GM10266 (cell line): ENCODE measurements around the gene ACOX3.

Experiments used
- DNase-seq: peaks from one replicate; pipeline ENCODE4 v3.0.0; 2012; ENCODE audit errors: extremely low spot score
- TF ChIP-seq, protein P1 (sequence below): IDR thresholded peaks from 2 replicates; pipeline ENCODE4 v1.5.1; 2012; ENCODE audit warnings: mild to moderate bottlenecking, low read depth; ENCODE audit not compliant: control insufficient read depth, insufficient read depth; ENCODE audit errors: missing control alignments

Gene ACOX3

DNA sequence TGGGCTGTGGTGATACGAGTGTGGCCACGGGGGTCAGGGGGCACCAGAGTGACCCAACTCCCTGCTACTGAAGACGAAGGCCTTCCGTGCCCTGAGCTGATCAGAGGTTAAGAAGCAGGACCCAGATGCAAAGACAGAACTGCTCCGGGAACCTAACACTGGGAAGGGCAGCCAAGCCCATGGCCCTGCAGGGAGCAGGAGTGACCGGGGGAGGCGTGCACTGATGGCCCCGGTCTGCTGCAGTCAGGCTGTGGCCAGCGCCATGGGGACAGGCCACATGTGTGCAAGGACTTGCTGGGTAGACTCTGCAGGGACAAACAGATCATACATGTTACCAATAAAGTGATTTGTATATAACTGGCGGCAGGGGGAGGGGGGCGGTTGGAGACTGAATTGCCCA lies 74.6 kb downstream of the ACOX3 start:
- DNase-seq: no peak
- TF ChIP-seq, protein P1, sequence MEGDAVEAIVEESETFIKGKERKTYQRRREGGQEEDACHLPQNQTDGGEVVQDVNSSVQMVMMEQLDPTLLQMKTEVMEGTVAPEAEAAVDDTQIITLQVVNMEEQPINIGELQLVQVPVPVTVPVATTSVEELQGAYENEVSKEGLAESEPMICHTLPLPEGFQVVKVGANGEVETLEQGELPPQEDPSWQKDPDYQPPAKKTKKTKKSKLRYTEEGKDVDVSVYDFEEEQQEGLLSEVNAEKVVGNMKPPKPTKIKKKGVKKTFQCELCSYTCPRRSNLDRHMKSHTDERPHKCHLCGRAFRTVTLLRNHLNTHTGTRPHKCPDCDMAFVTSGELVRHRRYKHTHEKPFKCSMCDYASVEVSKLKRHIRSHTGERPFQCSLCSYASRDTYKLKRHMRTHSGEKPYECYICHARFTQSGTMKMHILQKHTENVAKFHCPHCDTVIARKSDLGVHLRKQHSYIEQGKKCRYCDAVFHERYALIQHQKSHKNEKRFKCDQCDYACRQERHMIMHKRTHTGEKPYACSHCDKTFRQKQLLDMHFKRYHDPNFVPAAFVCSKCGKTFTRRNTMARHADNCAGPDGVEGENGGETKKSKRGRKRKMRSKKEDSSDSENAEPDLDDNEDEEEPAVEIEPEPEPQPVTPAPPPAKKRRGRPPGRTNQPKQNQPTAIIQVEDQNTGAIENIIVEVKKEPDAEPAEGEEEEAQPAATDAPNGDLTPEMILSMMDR: no peak

DNA sequence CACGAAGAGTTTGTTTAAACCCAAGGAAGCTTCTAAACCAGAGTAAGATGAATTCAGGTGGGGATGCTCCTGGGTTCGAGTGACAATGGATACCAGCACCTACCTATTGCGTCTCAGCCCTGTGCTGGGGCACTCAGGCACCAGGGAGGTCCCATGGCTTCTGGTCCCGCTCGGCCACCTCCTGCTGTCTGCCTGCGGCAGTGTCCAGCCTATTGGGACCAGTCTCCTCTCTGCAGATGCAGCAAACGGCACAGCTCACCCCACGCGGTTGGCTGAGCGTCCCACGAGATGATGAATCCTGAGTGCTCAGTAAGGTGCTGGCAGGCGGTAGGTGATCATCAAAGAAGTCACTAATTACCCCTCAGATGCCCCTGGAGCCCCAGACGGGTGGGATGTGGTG lies 75.2 kb downstream of the ACOX3 start:
- TF ChIP-seq, protein P1: no peak
- DNase-seq: no peak

DNA sequence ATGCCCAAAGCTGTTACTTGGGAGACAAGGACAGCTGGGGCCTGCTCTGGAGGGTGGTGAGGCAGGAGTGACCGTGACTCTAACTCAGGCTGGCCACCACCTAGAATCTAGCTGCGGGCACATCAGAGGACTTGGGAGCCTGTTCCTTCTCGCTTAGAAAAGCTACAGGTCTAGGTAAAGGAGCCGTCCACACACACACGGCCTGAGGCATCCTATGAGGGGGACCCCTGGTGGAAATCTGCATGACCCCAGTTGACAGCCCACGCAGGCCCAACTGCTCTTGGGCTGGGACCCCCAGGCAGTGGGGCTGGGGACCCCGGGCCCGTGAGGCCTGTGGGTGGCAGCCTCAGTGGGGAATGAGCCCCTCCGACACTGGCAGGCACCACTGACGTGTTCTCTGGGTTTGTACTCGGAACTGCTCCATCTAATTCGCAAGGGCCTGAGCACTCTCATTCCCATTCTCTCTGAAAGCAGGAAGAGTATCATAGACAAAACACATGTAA lies 75.6 kb downstream of the ACOX3 start:
- TF ChIP-seq, protein P1: no peak
- no peak for DNase-seq

DNA sequence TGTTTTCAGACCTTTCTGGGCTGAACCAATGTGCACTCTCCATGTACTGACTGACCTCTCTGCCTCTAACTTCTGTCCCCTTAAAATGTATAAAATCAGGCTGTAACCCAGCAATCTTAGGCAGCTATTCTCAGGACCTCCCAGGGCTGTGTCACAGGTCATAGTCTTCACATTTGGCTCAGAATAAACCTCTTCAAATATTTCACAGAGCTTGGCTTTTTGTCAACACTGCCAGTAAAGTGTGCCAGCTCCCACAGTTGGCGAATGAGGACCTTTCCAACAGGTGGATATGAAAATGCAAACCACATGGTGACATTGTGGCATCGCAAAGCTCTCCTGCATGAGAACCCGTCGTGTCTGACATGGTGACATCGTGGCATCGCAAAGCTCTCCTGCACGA lies 76.4 kb downstream of the ACOX3 start:
- TF ChIP-seq, protein P1: no peak
- no peak for DNase-seq

DNA sequence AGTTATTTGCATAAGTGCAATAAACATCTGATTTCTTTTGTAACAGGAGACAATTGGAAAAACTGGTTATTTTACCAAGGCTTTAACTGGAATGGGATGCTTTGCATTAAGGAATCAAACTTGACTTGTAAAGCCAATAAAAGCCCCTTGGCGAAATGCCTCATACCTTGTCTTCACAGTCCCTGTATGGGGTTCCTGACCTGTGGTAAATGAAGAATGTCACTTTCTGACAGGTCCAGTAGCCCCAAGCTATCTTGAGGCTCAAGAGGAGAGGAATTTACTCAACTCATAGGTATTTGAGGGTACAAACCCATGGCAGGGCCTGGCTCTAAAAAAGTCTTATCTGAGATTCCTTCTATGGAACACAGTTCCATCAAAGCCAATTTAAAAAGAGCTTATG lies 78.0 kb downstream of the ACOX3 start:
- no peak for DNase-seq
- TF ChIP-seq, protein P1: no peak

DNA sequence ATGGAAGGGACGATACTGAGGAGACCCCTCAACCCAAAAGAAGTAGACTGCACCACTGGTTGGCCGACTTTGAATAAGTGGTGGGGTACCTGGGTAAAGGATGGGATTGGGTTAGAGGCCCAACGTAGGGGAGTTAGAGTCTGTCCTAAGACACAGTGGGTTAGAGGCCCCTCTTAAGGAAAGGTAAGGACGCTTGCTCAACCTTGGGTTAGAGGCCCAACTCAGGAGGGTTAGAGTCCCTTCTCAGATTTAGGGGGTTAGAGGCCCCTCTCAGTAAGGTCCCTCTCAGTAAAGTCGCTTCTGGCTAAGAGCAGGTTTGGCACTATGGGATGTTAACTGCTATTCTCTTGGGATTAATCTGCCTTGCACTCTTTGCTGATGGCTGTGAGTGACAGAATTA lies 81.3 kb downstream of the ACOX3 start:
- no peak for DNase-seq
- TF ChIP-seq, protein P1: no peak

DNA sequence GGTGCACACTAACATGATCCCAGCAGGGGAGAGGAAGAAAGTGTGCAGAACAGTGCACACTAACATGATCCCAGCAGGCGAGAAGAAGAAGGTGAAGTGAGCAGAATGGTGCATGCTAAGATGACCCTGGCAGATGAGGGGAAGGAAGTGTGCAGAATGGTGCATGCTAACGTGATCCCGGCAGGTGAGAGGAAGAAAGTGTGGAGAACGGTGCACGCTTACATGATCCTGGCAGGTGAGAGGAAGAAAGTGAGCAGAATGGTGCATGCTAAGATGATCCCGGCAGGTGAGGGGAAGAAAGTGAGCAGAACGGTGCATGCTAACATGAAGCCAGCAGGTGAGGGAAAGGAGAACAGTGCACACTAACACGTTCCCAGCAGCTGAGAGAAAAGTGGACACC lies 83.7 kb downstream of the ACOX3 start:
- no peak for DNase-seq
- TF ChIP-seq, protein P1: no peak
